GM21737 (cell line): ENCODE measurements around the gene SMIM11.
"Not testable (repeated sequence)": the region's sequence is repeated elsewhere in the genome, so short reads cannot be mapped to it uniquely, and the experiment has no call there.

Source experiments
- ATAC-seq: cut with Tn5 transposase; IDR thresholded peaks from one replicate; pipeline ENCODE4 v1.9.1; 2021; ENCODE audit warnings: mild to moderate bottlenecking, moderate library complexity; ENCODE audit not compliant: unreplicated experiment

The SMIM11 gene

GRCh38 chr21:34407294-34407693, 32.0 kb downstream of the SMIM11 start:
- not testable (repeated sequence) for ATAC-seq

GRCh38 chr21:34417448-34418077, 42.3 kb downstream of the SMIM11 start:
- not testable (repeated sequence) for ATAC-seq

- ATAC-seq = not testable (repeated sequence)
These were observed 48.5 kb downstream of the SMIM11 start, which contains the start of gene SMIM34 for GRCh38 chr21:34423805-34424204. TSS of gene SMIM34 (minus strand) at chr21:34423951. CDS start at chr21:34423839, 112 bp downstream.

GRCh38 chr21:34427339-34427738, 52.0 kb downstream of the SMIM11 start:
- not testable (repeated sequence) for ATAC-seq

- not testable (repeated sequence) for ATAC-seq
These were observed 53.1 kb downstream of the SMIM11 start for GRCh38 chr21:34428441-34428840.

- not testable (repeated sequence) for ATAC-seq
These were observed 54.4 kb downstream of the SMIM11 start for GRCh38 chr21:34429710-34430109.
